HEK293 (cell line): ENCODE results near the gene JUND.

Experiments
- CTCF ChIA-PET: fragments of 350-600 bp; formaldehyde crosslinking; extraction: SDS; loops from one replicate; lab custom pipeline; 2021; ENCODE audit warnings: antibody characterized with exemption; lab: Yijun Ruan, JAX
- POLR2A ChIA-PET: fragments of 300-600 bp; formaldehyde crosslinking; extraction: SDS; loops from one replicate; lab custom pipeline; 2020; ENCODE audit warnings: antibody characterized with exemption, inconsistent platforms; lab: Yijun Ruan, JAX
- H3K27ac ChIP-seq: fragments of 200-500 bp; sonication (Bioruptor generic); 2 replicates; pipeline ENCODE4 v1.5.1; 2014; ENCODE audit warnings: low read depth, low read length, control low read depth, inconsistent platforms; ENCODE audit errors: extremely low read depth
- H3K36me3 ChIP-seq, 2 experiments: fragments of 200-500 bp in 1 of 2; sonication (Bioruptor generic) in 1 of 2; 1 replicate in 1 of 2; 2 replicates in 1 of 2; pipeline ENCODE4 v1.5.1; 2014 to 2017; ENCODE audit warnings: inconsistent platforms in 2 of 2, low read length in 2 of 2; ENCODE audit not compliant: control insufficient read depth in 2 of 2, insufficient read depth in 1 of 2
- H3K4me1 ChIP-seq: fragments of 200-500 bp; sonication (Bioruptor generic); 2 replicates; pipeline ENCODE4 v1.5.1; 2014; ENCODE audit warnings: mild to moderate bottlenecking, low read length, inconsistent platforms; ENCODE audit not compliant: control insufficient read depth, insufficient read depth
- H3K4me3 ChIP-seq: 2 replicates; pipeline ENCODE4 v1.5.1; 2011; ENCODE audit warnings: low read depth, mild to moderate bottlenecking, control low read depth, low read length, moderate library complexity
- H3K9me3 ChIP-seq: fragments of 200-500 bp; sonication (Bioruptor generic); 2 replicates; pipeline ENCODE4 v1.5.1; 2014; ENCODE audit warnings: low read depth, low read length, inconsistent platforms; ENCODE audit not compliant: control insufficient read depth, insufficient read depth
- KLF10 ChIP-seq: fragments of 450-650 bp; IDR thresholded peaks from 2 replicates; pipeline ENCODE4 v1.5.1; 2018; ENCODE audit warnings: missing biosample characterization, mild to moderate bottlenecking, missing genetic modification characterization
- PRDM2 ChIP-seq: fragments of 450-650 bp; formaldehyde crosslinking; IDR thresholded peaks from 2 replicates; pipeline ENCODE4 v1.5.1; 2016; ENCODE audit warnings: missing biosample characterization, missing genetic modification characterization, borderline replicate concordance
- ZBTB21 ChIP-seq: fragments of 450-650 bp; formaldehyde crosslinking; IDR thresholded peaks from 2 replicates; pipeline ENCODE4 v1.5.1; 2017; ENCODE audit warnings: missing biosample characterization, missing genetic modification characterization
- ZNF184 ChIP-seq: fragments of 450-650 bp; IDR thresholded peaks from 2 replicates; pipeline ENCODE4 v1.5.1; 2018; ENCODE audit warnings: missing biosample characterization, mild to moderate bottlenecking, missing genetic modification characterization
- ZNF202 ChIP-seq: fragments of 450-650 bp; formaldehyde crosslinking; IDR thresholded peaks from 2 replicates; pipeline ENCODE4 v1.5.1; 2016; ENCODE audit warnings: missing biosample characterization, missing genetic modification characterization, borderline replicate concordance
- ZNF311 ChIP-seq: fragments of 450-650 bp; formaldehyde crosslinking; IDR thresholded peaks from 2 replicates; pipeline ENCODE4 v1.5.1; 2017; ENCODE audit warnings: missing biosample characterization, missing genetic modification characterization, borderline replicate concordance
- ZNF335 ChIP-seq: fragments of 450-650 bp; formaldehyde crosslinking; conservative IDR thresholded peaks from 2 replicates; pipeline ENCODE4 v1.5.1; 2016; ENCODE audit warnings: missing biosample characterization, missing genetic modification characterization
- ZNF488 ChIP-seq: fragments of 450-650 bp; formaldehyde crosslinking; IDR thresholded peaks from 2 replicates; pipeline ENCODE4 v1.5.1; 2016; ENCODE audit warnings: missing biosample characterization, missing genetic modification characterization
- ZNF514 ChIP-seq: fragments of 450-650 bp; formaldehyde crosslinking; IDR thresholded peaks from 2 replicates; pipeline ENCODE4 v1.5.1; 2016; ENCODE audit warnings: missing biosample characterization, missing genetic modification characterization
- ZNF521 ChIP-seq: fragments of 450-650 bp; formaldehyde crosslinking; IDR thresholded peaks from 2 replicates; pipeline ENCODE4 v1.5.1; 2017; ENCODE audit warnings: missing biosample characterization, mild to moderate bottlenecking, missing genetic modification characterization
- ZNF560 ChIP-seq: fragments of 450-650 bp; formaldehyde crosslinking; IDR thresholded peaks from 2 replicates; pipeline ENCODE4 v1.5.1; 2017; ENCODE audit warnings: missing biosample characterization, missing genetic modification characterization, borderline replicate concordance
- ZNF658 ChIP-seq: fragments of 450-650 bp; formaldehyde crosslinking; IDR thresholded peaks from 2 replicates; pipeline ENCODE4; 2016; ENCODE audit warnings: missing biosample characterization, missing genetic modification characterization
- ZNF664 ChIP-seq: fragments of 450-650 bp; formaldehyde crosslinking; IDR thresholded peaks from 2 replicates; pipeline ENCODE4 v1.5.1; 2016; ENCODE audit warnings: missing biosample characterization, missing genetic modification characterization
- ZNF768 ChIP-seq: fragments of 450-650 bp; formaldehyde crosslinking; IDR thresholded peaks from 2 replicates; pipeline ENCODE4 v1.5.1; 2018; ENCODE audit warnings: missing biosample characterization, mild to moderate bottlenecking, missing genetic modification characterization
- TF ChIP-seq, protein P1 (sequence below): fragments of 450-650 bp; formaldehyde crosslinking; IDR thresholded peaks from 2 replicates; pipeline ENCODE4 v1.5.1; 2017; ENCODE audit warnings: missing biosample characterization, missing genetic modification characterization

JUND gene

DNA sequence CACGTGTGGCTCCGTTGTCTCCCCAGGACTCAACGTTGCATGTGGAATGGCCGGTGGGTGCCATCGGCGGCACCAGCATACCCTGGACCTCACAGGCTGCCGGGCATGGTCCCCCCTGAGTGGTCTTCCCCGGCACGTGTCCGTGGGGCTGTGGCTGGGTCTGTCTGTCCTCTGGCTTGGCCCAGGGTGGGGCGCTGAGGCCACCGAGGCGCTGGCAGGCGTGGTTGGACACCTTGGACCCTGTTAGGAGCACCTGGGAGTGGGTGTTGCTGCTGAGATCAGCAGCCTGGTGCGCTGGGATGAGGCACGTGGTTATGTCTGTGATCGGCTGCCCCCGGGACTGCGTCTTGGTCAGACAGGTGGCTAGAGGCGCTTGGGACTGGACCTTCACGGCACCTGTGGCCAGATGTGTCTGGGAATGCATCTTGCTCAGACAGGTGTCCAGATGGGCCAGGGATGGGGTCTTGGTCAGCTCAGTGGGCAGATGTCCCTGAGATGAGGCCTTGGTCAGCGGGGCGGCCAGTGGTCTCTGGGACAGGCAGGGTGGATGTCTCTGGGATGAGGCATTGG, 16.4 kb downstream of the JUND start:
- Histone ChIP-seq H3K4me3 (no peak overlapping the region), H3K36me3 (no peaks in the 10 kb centered on the region), H3K27ac (no peak overlapping the region), H3K9me3 (no peaks in the 10 kb centered on the region), H3K4me1 (no peaks in the 10 kb centered on the region)
- CTCF ChIA-PET, result no interaction called here
- TF ChIP-seq ZNF184 (tag by site-specific recombination) (no peak), ZNF311 (tag by site-specific recombination) (no peak), KLF10 (tag by site-specific recombination) (no peak), ZNF658 (tag by site-specific recombination) (no peak), ZNF335 (no peak), ZNF202 (tag by site-specific recombination) (no peak), ZNF514 (tag by site-specific recombination) (no peak), ZBTB21 (tag by site-specific recombination) (no peak), ZNF521 (no peak)
- TF ChIP-seq, protein P1, sequence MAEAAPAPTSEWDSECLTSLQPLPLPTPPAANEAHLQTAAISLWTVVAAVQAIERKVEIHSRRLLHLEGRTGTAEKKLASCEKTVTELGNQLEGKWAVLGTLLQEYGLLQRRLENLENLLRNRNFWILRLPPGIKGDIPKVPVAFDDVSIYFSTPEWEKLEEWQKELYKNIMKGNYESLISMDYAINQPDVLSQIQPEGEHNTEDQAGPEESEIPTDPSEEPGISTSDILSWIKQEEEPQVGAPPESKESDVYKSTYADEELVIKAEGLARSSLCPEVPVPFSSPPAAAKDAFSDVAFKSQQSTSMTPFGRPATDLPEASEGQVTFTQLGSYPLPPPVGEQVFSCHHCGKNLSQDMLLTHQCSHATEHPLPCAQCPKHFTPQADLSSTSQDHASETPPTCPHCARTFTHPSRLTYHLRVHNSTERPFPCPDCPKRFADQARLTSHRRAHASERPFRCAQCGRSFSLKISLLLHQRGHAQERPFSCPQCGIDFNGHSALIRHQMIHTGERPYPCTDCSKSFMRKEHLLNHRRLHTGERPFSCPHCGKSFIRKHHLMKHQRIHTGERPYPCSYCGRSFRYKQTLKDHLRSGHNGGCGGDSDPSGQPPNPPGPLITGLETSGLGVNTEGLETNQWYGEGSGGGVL (tag by site-specific recombination), result no peak
- POLR2A ChIA-PET, result no interaction called here

DNA sequence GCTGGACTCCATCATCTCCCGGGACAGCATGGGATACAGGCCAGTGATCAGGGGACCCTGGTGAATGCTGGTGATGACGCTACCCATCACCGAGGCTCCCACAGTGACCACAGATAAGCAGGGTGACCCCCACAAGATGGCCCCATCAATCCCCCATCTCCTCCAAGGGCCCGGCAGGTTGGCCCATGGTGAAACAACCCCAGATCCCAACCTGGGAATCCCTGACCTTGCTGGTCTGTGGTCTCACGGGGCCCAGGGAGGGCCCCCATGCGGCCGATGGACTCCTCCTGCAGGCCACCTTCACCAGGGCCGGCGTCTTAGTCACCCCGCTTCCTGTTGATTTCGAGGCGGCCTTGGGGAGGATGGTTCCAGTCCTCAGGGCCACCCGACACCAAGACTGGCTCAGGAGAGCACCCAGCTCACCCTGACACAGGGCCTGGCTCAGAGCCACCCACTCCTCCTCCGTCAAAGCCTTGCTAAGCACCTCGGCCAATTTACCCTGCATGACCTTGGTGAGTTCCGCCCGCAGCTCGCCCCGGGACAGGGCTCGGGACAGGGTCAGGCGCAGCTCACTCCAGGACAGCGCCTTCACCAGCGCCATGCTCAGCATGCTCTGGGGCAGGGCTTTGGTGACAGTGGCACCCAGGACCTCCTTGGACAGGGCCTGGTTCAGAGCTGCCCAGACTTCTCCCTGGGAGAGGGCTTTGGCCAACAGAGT, 17.1 kb downstream of the JUND start:
- Histone ChIP-seq H3K36me3 (no peaks in the 10 kb centered on the region), H3K4me1 (no peaks in the 10 kb centered on the region), H3K27ac (no peak overlapping the region), H3K9me3 (no peaks in the 10 kb centered on the region), H3K4me3 (no peak overlapping the region)
- TF ChIP-seq ZNF664 (no peak), ZNF488 (no peak), ZNF560 (tag by site-specific recombination) (no peak), PRDM2 (tag by site-specific recombination) (no peak), ZNF768 (tag by site-specific recombination) (no peak)
- CTCF ChIA-PET, result interaction anchor here (0.7 to 0.8 kb wide), 2 partner anchors 125 to 201 kb away, joined by 3 to 4 read pairs; no protein-coding TSS in a partner anchor
- POLR2A ChIA-PET, result no interaction called here
